RWPE2 (cell line): ENCODE results near the gene SENP3.
A peak's percentile ranks its signal among the peaks of the same experiment; 100 is the strongest.

Experiments
- ATAC-seq: fragments of 200-7000 bp; cut with Tn5 transposase; 3 replicates; pipeline ENCODE4 v1.9.1; 2021; ENCODE audit warnings: low read depth
- DNase-seq: peaks from one replicate; pipeline ENCODE4 v3.0.0-alpha.2; 2020; ENCODE audit warnings: low spot score
- H3K27ac ChIP-seq: fragments of 450-650 bp; 2 replicates; pipeline ENCODE4 v1.5.1; 2017; ENCODE audit warnings: mild to moderate bottlenecking; ENCODE audit not compliant: poor library complexity, severe bottlenecking
- H3K27me3 ChIP-seq: fragments of 250-450 bp; sonication (Bioruptor Pico); 2 replicates; pipeline ENCODE4 v1.5.1; 2021; ENCODE audit warnings: mild to moderate bottlenecking, moderate library complexity; ENCODE audit not compliant: insufficient read depth, poor library complexity, severe bottlenecking
- H3K36me3 ChIP-seq: fragments of 250-450 bp; sonication (Bioruptor Pico); 2 replicates; pipeline ENCODE4 v1.5.1; 2020; ENCODE audit warnings: low read depth, mild to moderate bottlenecking, moderate library complexity
- H3K4me1 ChIP-seq: fragments of 250-450 bp; sonication (Bioruptor Pico); 2 replicates; pipeline ENCODE4 v1.5.1; 2021; ENCODE audit warnings: mild to moderate bottlenecking, moderate library complexity; ENCODE audit not compliant: insufficient read depth, poor library complexity, severe bottlenecking
- H3K4me3 ChIP-seq: fragments of 250-450 bp; sonication (Bioruptor Pico); 2 replicates; pipeline ENCODE4 v1.5.1; 2021; ENCODE audit warnings: mild to moderate bottlenecking, moderate library complexity; ENCODE audit not compliant: severe bottlenecking
- H3K9me3 ChIP-seq: fragments of 250-450 bp; sonication (Bioruptor Pico); 2 replicates; pipeline ENCODE4 v1.5.1; 2021; ENCODE audit warnings: mild to moderate bottlenecking, moderate library complexity; ENCODE audit not compliant: severe bottlenecking
- TF ChIP-seq, protein P1 (sequence below): fragments of 450-650 bp; IDR thresholded peaks from one replicate; pipeline ENCODE4 v1.5.1; 2017; ENCODE audit warnings: mild to moderate bottlenecking, moderate library complexity; ENCODE audit not compliant: poor library complexity, severe bottlenecking

SENP3 gene

DNA sequence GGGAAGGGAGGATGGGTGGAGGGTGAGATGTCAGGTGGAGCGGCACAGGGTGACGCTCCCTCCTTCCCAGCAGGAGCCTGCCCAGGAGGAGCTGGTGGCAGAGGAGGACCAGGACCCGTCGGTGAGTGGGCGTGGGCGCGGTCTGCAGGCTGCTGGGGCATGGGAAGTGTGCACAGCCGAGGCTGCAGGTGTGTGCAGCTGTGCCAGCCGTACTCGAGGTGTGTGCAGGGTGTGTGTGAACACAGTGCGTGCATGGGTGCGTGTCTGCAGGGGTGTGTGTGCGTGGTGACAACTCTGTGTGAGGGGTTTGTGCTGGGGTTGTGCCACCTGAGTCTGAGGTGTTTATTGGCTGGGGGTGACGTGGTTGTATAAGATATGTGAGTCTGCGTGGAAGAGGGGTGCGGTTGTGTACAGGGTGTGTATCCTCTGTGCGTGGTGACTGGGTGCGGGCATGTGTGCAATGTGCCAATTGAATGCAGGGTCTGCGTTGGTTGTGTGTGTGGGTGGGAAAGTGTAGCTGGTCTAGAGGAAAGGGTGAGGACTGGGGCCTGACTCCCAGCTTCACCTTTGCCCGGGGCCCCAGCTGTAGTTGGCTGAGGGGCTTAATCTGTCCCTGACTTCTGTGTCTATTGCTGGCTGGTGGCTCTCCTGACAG is 12.2 kb upstream of the SENP3 start:
- Histone ChIP-seq H3K27me3 (no peaks in the 10 kb centered on the region), H3K9me3 (no peaks in the 10 kb centered on the region), H3K36me3 (no peaks in the 10 kb centered on the region), H3K4me1 (no peaks in the 10 kb centered on the region), H3K27ac (peak overlapping the region; percentile 39), H3K4me3 (peak overlapping the region; percentile 32)
- DNase-seq = no peak
- peak; percentile 44 for ATAC-seq
- TF ChIP-seq, protein P1, sequence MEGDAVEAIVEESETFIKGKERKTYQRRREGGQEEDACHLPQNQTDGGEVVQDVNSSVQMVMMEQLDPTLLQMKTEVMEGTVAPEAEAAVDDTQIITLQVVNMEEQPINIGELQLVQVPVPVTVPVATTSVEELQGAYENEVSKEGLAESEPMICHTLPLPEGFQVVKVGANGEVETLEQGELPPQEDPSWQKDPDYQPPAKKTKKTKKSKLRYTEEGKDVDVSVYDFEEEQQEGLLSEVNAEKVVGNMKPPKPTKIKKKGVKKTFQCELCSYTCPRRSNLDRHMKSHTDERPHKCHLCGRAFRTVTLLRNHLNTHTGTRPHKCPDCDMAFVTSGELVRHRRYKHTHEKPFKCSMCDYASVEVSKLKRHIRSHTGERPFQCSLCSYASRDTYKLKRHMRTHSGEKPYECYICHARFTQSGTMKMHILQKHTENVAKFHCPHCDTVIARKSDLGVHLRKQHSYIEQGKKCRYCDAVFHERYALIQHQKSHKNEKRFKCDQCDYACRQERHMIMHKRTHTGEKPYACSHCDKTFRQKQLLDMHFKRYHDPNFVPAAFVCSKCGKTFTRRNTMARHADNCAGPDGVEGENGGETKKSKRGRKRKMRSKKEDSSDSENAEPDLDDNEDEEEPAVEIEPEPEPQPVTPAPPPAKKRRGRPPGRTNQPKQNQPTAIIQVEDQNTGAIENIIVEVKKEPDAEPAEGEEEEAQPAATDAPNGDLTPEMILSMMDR = no peak

DNA sequence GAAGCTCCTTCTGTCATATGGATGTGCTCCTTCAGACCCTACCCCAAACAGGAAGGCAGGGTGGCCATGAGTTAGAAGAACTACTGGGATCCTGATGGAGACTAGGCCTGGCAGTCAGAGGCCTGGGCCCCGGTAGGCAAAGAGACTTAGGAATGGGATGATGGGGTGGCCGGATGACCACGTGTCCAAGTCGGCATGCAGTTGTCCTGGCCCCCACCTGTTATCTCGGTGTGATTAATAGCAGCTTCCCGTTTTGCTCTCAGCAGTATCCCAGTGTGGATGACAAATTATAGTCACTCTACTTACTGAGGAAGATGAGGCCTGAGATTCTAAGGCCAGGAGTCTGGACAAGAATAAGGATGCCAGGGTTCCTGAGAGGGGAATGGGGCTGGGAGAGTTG is 11.4 kb upstream of the SENP3 start:
- no peak for DNase-seq
- ATAC-seq = no peak
- H3K4me1 ChIP-seq = no peaks in the 10 kb centered on the region
- no peaks in the 10 kb centered on the region for H3K9me3 ChIP-seq
- H3K27me3 ChIP-seq = no peaks in the 10 kb centered on the region
- TF ChIP-seq, protein P1 = no peak
- no peak overlapping the region for H3K27ac ChIP-seq
- no peaks in the 10 kb centered on the region for H3K36me3 ChIP-seq
- no peak overlapping the region for H3K4me3 ChIP-seq

DNA sequence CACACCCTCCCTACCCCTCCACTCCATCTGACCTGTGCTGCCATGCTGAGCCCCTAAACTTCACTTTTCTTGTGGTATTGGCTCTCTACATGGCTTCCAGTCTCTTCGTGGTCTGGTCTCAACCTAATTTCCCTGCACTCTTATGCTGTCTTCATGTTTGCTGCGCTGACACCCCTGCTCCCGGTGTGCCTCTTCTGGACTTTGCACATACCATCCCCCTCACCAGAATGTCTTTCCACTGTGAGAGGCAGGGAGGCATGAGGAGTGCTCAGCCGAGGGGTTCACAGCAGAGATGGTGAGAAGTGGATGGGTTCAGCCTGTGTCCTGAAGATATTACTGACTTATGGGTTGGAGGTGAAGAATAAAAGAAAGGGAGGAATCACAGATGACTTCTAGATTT is 10.3 kb upstream of the SENP3 start:
- Histone ChIP-seq H3K9me3 (no peaks in the 10 kb centered on the region), H3K27me3 (no peaks in the 10 kb centered on the region), H3K4me3 (no peak overlapping the region), H3K4me1 (no peaks in the 10 kb centered on the region), H3K36me3 (no peaks in the 10 kb centered on the region), H3K27ac (no peak overlapping the region)
- no peak for ATAC-seq
- no peak for DNase-seq
- TF ChIP-seq, protein P1 = no peak

DNA sequence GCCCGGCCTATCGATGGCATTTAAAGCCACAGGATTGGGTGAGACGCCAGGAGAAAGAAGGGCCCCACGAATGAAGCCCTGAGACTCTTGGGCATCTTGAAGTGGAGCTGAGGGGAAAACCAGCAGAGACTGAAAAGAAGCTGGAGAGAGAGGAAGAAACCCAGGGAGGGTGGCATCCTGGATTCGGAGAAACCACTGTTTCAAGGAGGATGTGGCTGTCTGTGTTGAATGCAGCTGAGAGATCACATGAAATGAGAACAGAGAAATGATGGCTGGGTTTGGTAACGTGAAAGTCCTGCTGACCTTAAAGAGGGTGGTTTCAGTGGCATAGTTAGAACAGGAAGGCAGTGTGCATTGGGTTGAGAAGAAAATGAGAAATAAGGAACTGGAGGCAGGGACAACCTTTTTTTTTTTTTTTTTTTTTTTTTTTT is 9.1 kb upstream of the SENP3 start:
- no peaks in the 10 kb centered on the region for H3K4me1 ChIP-seq
- H3K9me3 ChIP-seq = no peaks in the 10 kb centered on the region
- ATAC-seq (no peak), DNase-seq (no peak)
- no peaks in the 10 kb centered on the region for H3K27me3 ChIP-seq
- TF ChIP-seq, protein P1 = no peak
- H3K36me3 ChIP-seq = no peaks in the 10 kb centered on the region
- no peak overlapping the region for H3K4me3 ChIP-seq
- H3K27ac ChIP-seq = no peak overlapping the region

DNA sequence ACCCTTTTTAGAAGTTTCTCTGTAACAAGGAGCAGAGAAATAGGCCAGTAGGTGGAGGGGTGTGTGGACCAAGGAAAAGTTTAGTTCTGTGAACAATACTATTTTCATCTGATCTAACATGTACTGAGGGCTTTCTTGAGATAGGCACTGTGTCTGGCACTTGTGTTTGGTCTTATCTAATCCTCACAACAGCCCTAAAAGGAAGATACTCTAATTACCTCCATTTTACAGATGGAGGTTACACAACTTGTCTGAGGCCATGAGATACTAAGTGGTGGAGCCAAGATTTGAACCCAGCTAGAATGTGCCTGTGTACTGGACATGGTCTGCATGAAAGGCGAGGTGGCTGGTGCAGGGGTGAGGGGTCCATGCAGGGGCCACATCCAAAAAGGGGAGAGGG is 8.4 kb upstream of the SENP3 start:
- Histone ChIP-seq H3K4me3 (no peak overlapping the region), H3K27me3 (no peaks in the 10 kb centered on the region), H3K9me3 (no peaks in the 10 kb centered on the region), H3K27ac (no peak overlapping the region), H3K36me3 (no peaks in the 10 kb centered on the region), H3K4me1 (peaks cover 1% of the 10 kb centered on the region)
- TF ChIP-seq, protein P1 = no peak
- ATAC-seq = no peak
- DNase-seq = no peak
